PC-9 (cell line): ENCODE results near the gene NFAM1. TPM values are rescaled to one million over a fixed set of nuclear protein-coding genes. Genes with fewer than 3 reads are reported as not detected.

Source experiments
- BruUV-seq: library from RNA; stranded (reverse); fragments of 400-500 nt; replicated peaks from 2 replicates; lab custom pipeline; 2021; lab: Mats Ljungman, UMichigan
- CTCF ChIA-PET: fragments of 300-600 bp; sonication (Branson Sonifier 250); formaldehyde crosslinking; loops from one replicate; lab custom pipeline; 2022; ENCODE audit warnings: antibody characterized with exemption; lab: Charles Lee
- POLR2A ChIA-PET: fragments of 300-600 bp; sonication (Branson Sonifier 250); formaldehyde crosslinking; loops from one replicate; lab custom pipeline; 2022; ENCODE audit warnings: antibody characterized with exemption; ENCODE audit not compliant: unreplicated experiment; lab: Charles Lee
- DNase-seq, 2 experiments: peaks; one replicate each; pipeline versions ENCODE4 v3.0.0 to v3.0.0-alpha.2; 2015 to 2022; ENCODE audit warnings: mixed read lengths in 1 of 2
- H2AFZ ChIP-seq: fragments of 200-600 bp; sonication (generic); 2 replicates; pipeline ENCODE4 v1.8.1; 2017; ENCODE audit warnings: antibody characterized with exemption
- H3F3A ChIP-seq: fragments of 200-600 bp; sonication (generic); 2 replicates; pipeline ENCODE4 v1.8.1; 2017; ENCODE audit warnings: antibody characterized with exemption, mild to moderate bottlenecking, low read depth; ENCODE audit not compliant: insufficient read depth
- H3K27ac ChIP-seq: fragments of 200-600 bp; sonication (generic); 2 replicates; pipeline ENCODE4 v1.6.1; 2016; ENCODE audit warnings: mixed run types
- H3K27me3 ChIP-seq: fragments of 200-600 bp; sonication (generic); 2 replicates; pipeline ENCODE4 v1.6.1; 2016; ENCODE audit warnings: low read depth, mixed run types; ENCODE audit not compliant: insufficient read depth
- H3K36me3 ChIP-seq: fragments of 200-600 bp; sonication (generic); 2 replicates; pipeline ENCODE4 v1.6.1; 2016; ENCODE audit warnings: low read depth, mixed run types
- H3K4me1 ChIP-seq: fragments of 200-600 bp; sonication (generic); replicated peaks from 2 replicates; pipeline ENCODE4 v1.6.1; 2016; ENCODE audit warnings: mixed run types; ENCODE audit not compliant: insufficient read depth
- H3K4me2 ChIP-seq: fragments of 200-600 bp; sonication (generic); 2 replicates; pipeline ENCODE4 v1.6.1; 2017; ENCODE audit warnings: mixed run types
- H3K4me3 ChIP-seq: fragments of 200-600 bp; sonication (generic); 2 replicates; pipeline ENCODE4 v1.6.1; 2016; ENCODE audit warnings: mixed run types
- H3K79me2 ChIP-seq: fragments of 200-600 bp; sonication (generic); 2 replicates; pipeline ENCODE4 v1.6.1; 2017; ENCODE audit warnings: low read depth, mixed run types
- H3K9me2 ChIP-seq: fragments of 200-600 bp; sonication (generic); 2 replicates; pipeline ENCODE4 v1.8.1; 2017; ENCODE audit warnings: mild to moderate bottlenecking; ENCODE audit not compliant: insufficient read depth
- H3K9me3 ChIP-seq: fragments of 200-600 bp; sonication (generic); 2 replicates; pipeline ENCODE4 v1.8.1; 2016; ENCODE audit warnings: low read depth; ENCODE audit not compliant: insufficient read depth
- H4K20me1 ChIP-seq: fragments of 200-600 bp; sonication (generic); 2 replicates; pipeline ENCODE4 v1.8.1; 2017; ENCODE audit not compliant: insufficient read depth
- EZH2 ChIP-seq: fragments of 200-600 bp; sonication (generic); IDR thresholded peaks from 2 replicates; pipeline ENCODE4 v1.8.0; 2017; ENCODE audit warnings: antibody characterized with exemption, low read depth
- intact Hi-C: fragments of 100-400 bp; cut with micrococcal nuclease; formaldehyde crosslinking; loops from one replicate; pipeline ENCODE4 v1.10.0; 2022; ENCODE audit not compliant: unreplicated experiment
- total RNA-seq: library from RNA; stranded (reverse); gene quantifications from 2 replicates; pipeline ENCODE4 v1.2.3, GENCODE V29; 2021
- TF ChIP-seq, protein P1 (sequence below): fragments of 200-600 bp; sonication (generic); conservative IDR thresholded peaks from 2 replicates; pipeline ENCODE4 v1.6.1; 2017; ENCODE audit warnings: mixed run types, antibody characterized with exemption, mild to moderate bottlenecking, moderate library complexity

NFAM1 gene
- total RNA-seq, 1 experiment from 2014 or later: not detected

DNA sequence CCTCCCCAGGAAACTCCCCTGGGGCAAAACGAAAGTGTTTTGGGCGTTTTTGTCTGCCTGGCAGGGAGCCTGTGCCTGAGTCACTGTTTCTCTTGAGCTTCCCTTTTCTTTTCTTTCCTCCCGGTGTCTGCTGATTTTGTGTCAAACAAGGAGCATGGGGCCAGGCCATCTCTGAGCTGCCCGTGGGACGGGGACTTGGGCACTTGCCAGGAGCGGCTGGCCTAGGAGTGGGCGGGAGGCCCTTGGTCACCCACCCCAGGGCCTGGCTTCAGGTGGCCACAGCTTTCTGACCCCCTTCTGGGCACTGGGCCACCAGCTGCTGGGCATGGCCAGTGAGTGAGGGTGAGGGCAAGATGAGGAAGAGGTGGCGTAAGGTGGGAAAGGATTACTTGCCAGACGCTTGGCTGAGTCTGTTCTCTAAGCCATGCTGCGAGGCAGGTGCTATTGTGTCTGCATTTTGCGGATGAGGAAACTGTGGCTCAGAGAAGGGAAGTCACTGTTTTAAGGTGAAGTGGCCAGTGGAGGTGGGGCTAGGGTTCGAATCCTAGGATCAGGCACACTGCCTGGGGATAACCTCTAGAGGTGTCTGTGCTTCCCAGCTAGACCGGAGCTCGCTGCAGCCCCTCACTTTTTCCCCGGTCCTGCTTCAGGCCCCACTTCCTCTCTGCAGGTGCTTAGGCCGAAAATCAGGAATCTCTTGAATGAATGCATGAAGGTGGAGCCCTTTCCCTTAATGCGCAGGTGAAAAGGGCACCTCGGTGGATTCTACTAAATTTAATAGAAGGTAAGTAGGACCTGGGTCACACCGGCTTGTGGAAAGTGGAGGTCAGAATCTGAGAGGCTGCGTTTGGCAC lies 7.8 kb upstream of the NFAM1 start:
- Histone ChIP-seq H3K36me3 (no peaks in the 10 kb centered on the region), H3K79me2 (no peaks in the 10 kb centered on the region), H3K27ac (no peak overlapping the region), H3K4me1 (peaks cover 33% of the 10 kb centered on the region), H3K27me3 (no peaks in the 10 kb centered on the region), H3F3A (peaks cover 24% of the 10 kb centered on the region), H2AFZ (no peak overlapping the region), H3K4me2 (peak overlapping the region; percentile 45), H3K9me3 (no peaks in the 10 kb centered on the region), H3K9me2 (no peaks in the 10 kb centered on the region), H4K20me1 (no peaks in the 10 kb centered on the region), H3K4me3 (no peak overlapping the region; the same call in 1 of the 2 replicates)
- ChIA-PET POLR2A (interaction anchor here (0.6 to 0.8 kb wide), 3 partner anchors 71 to 721 kb away, joined by 3 to 5 read pairs (median 4); no protein-coding TSS in a partner anchor), CTCF (interaction anchor here (0.5 to 0.7 kb wide), 2 partner anchors 473 to 639 kb away, joined by 4 to 5 read pairs; partner anchors contain the start of gene CCDC134)
- DNase-seq: peak in 1 of 2 experiments; percentile 21
- no peak for TF ChIP-seq EZH2
- TF ChIP-seq, protein P1, sequence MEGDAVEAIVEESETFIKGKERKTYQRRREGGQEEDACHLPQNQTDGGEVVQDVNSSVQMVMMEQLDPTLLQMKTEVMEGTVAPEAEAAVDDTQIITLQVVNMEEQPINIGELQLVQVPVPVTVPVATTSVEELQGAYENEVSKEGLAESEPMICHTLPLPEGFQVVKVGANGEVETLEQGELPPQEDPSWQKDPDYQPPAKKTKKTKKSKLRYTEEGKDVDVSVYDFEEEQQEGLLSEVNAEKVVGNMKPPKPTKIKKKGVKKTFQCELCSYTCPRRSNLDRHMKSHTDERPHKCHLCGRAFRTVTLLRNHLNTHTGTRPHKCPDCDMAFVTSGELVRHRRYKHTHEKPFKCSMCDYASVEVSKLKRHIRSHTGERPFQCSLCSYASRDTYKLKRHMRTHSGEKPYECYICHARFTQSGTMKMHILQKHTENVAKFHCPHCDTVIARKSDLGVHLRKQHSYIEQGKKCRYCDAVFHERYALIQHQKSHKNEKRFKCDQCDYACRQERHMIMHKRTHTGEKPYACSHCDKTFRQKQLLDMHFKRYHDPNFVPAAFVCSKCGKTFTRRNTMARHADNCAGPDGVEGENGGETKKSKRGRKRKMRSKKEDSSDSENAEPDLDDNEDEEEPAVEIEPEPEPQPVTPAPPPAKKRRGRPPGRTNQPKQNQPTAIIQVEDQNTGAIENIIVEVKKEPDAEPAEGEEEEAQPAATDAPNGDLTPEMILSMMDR: no peak
- no TSS peak for BruUV-seq
- intact Hi-C loops: loop anchor here (5.0 to 10.0 kb wide), 2 partner anchors 125 to 168 kb away; partner anchors contain the start of gene TCF20

DNA sequence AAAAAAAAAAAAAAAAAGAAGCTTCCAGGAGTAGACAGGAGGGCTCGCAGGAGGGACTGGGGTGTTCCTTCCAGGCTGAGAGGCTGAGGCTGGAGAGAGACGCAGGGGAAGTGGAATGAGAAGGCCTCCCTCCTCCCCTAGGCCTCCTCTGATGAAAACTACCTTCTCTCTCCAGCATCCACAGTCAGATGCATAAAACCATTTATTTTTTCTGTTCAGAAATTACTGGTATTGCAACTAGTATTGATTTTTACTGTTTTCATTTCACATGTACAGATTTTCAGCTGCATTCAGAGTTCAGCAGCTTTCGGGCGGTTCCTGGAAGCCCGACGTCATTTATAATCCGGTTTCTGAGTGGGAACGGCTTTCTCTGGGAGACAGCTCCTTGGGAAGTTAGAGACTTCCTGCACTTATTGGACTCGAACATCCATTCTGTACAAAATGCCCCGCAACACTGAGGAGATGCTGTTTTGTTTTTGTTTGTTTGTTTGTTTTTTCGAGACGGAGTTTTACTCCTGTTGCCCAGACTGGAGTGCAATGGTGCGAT lies 6.9 kb upstream of the NFAM1 start:
- H3K4me2 ChIP-seq: 0 out of 2 replicates have a peak overlapping the region, but pooled peaks have one; percentile 45
- intact Hi-C loops: loop anchor here (5.0 to 10.0 kb wide), 2 partner anchors 124 to 167 kb away; partner anchors contain the start of gene TCF20
- TF ChIP-seq, protein P1: no peak
- no peak for TF ChIP-seq EZH2
- H3K27ac ChIP-seq: no peak overlapping the region
- CTCF ChIA-PET: interaction anchor here (0.6 kb wide), 5 partner anchors 45 to 475 kb away, joined by 3 to 11 read pairs (median 5); partner anchors contain the start of gene NDUFA6
- no peak for DNase-seq
- no TSS peak for BruUV-seq
- no peaks in the 10 kb centered on the region for H3K36me3 ChIP-seq
- H3K9me3 ChIP-seq: no peaks in the 10 kb centered on the region
- H3K4me1 ChIP-seq: peaks cover 24% of the 10 kb centered on the region
- no peaks in the 10 kb centered on the region for H3K9me2 ChIP-seq
- peaks cover 24% of the 10 kb centered on the region for H3F3A ChIP-seq
- peaks cover 3% of the 10 kb centered on the region; the same call in 1 of the 2 replicates for H3K27me3 ChIP-seq
- no peaks in the 10 kb centered on the region for H4K20me1 ChIP-seq
- H2AFZ ChIP-seq: no peak overlapping the region
- POLR2A ChIA-PET: interaction anchor here (0.5 to 0.6 kb wide), 2 partner anchors 157 to 722 kb away, joined by 5 to 14 read pairs; no protein-coding TSS in a partner anchor
- H3K79me2 ChIP-seq: no peaks in the 10 kb centered on the region
- no peak overlapping the region; the same call in 1 of the 2 replicates for H3K4me3 ChIP-seq

DNA sequence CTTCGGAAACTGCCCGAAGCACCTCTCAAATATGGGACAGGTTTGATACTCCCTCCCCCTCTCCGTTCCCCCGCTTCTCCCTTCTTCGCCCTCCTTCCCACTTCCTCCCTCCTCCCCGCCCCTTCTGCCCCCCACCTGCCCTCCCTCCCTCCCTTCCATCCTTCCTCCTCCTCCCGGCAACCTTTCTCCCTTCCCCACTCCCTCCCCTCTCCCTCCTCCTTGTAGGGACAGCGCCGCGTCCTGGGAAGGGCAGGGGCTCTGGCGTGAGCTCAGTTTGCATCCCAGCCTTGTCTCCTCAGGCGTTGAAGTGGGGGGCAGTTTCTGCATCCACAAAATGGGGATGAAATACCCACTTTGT lies 6.1 kb upstream of the NFAM1 start:
- Histone ChIP-seq H3K4me3 (no peak overlapping the region; the same call in 1 of the 2 replicates), H3K27ac (no peak overlapping the region), H4K20me1 (no peaks in the 10 kb centered on the region), H3K9me2 (no peaks in the 10 kb centered on the region), H3K27me3 (peaks cover 11% of the 10 kb centered on the region), H3K36me3 (no peaks in the 10 kb centered on the region), H3K79me2 (no peaks in the 10 kb centered on the region), H2AFZ (no peak overlapping the region), H3K4me2 (peak overlapping the region; percentile 88), H3F3A (peaks cover 23% of the 10 kb centered on the region), H3K4me1 (peaks cover 24% of the 10 kb centered on the region), H3K9me3 (no peaks in the 10 kb centered on the region)
- ChIA-PET POLR2A (no interaction called here), CTCF (interaction anchor here (0.6 kb wide), 1 partner anchor 44 kb away, joined by 3 read pairs; no protein-coding TSS in a partner anchor)
- no TSS peak for BruUV-seq
- TF ChIP-seq, protein P1: no peak
- no peak for TF ChIP-seq EZH2
- no peak for DNase-seq
- intact Hi-C loops: loop anchor here (5.0 to 10.0 kb wide), 2 partner anchors 123 to 166 kb away; partner anchors contain the start of gene TCF20
